Fibroblast of peridontal ligament (primary cell): ENCODE data around the gene ZNF74.
"Not testable (repeated sequence)": the region's sequence is repeated elsewhere in the genome, so short reads cannot be mapped to it uniquely, and the experiment has no call there.

ENCODE experiments used
- DNase-seq: peaks from one replicate; pipeline ENCODE4 v3.0.0-alpha.2; 2010; ENCODE audit errors: extremely low read depth

The ZNF74 gene

DNA sequence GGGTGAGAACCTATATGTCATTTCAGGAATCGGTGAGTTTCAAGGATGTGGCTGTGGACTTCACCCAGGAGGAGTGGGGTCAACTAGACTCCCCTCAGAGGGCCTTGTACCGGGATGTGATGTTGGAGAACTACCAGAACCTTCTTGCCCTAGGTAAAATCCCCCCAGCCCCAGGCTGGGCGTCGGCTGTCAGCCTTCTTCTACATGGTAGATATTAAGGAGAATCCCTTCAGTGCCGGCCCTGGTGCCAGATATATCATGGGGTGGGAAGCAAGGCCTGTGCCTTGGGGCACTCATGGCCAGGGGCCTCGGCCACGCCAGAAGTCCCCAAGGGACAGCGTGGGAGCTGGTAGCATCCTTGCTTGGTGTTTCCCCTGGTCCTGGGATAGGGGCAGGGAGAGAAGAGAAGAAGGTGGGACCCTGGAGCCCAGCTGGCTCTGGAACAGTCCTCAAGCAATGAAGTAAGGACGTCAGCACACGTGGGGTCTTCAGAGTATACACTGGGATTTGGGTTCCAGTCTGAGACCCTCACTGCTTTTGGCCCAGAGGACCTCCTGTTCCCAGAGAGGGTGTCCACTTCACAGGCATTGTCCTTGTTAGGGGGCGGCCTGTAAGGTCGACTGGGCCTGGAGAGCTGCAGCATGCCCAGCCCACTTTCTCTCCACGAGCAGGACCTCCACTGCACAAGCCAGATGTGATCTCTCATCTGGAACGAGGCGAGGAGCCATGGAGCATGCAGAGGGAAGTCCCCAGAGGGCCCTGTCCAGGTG is 6.8 kb downstream of the ZNF74 start:
- no peak for DNase-seq

DNA sequence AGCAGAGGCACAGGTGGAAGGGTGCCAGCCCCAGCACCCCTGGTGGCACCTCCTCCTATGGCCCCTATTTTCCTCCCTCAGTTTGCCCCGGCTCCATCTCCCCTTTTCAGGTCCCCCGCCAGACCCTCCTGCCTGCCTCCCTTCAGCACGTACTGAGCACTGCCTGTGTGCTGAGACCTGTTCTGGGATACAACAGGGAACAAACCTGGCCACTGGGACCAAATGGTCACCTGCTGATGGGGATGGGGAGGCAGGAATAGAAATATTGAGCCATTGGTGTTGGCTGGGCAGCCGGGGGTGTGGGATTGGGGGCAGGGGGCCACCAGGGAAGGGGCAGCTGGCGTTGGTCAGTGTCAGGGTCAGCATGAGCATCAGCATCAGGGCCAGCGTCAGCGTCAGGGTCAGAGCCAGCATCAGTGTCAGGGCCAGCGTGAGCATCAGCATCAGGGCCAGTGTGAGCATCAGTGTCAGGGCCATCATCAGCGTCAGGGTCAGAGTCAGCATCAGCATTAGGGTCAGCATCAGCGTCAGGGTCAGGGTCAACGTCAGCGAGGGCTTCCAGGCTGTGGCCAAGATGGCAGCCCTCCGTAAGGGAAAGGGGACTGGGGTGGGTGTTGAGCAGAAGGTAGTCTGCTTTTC is 7.5 kb downstream of the ZNF74 start:
- no peak for DNase-seq

DNA sequence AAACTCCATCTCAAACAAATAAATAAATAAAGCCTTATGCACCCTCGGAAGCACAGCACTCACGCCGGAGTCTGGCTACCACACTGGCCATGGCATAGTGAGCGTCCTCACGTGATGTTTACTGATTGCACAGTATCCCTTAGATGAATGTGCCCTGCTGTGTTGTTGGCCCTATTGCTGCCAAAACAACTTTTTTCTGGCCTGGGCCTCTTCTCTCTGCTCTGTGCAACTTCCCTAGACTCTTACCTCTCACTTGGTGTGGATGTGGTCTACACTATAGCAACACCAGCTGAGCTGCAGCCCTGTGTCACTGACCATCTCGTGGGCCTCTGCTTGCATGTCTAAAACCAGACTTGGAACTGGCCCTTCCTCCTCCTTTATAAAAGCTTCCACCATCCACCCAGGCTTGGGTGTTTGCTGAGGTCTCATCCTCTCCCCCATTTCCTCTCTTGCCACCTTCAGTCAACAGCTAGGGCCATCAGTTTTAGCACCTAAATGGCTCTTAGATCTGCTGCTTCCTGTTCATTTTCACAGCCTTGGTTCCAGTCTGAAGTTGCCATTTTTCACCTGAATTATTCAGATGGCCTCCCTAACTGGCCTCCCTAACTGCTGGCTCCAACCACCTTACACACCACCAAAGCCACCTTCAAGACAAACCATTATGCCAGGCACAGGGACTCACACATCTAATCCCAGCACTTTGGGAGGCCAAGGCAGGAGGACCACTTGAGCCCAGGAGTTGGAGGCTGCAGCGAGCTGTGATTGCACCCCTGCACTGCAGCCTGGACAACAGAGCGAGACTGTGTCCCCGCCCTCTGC is 9.2 kb downstream of the ZNF74 start:
- DNase-seq = no peak

DNA sequence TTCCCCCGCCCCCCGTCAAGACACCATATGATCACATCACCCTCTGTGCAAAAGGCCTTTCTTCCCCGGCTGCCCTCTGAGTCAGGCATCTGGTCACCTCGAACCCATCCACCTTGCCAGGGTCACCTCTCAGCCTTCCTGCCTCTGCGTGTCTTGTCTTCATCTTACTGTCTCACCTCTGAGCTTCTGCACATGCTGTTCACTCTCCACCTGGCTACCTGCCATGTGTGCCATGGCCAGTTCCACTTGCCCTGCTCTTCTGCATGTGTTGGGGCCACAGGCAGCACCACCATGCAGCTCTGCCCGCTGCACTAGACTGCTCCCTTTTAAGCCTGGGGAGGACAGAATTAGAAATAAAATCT is 9.8 kb downstream of the ZNF74 start:
- no peak for DNase-seq

DNA sequence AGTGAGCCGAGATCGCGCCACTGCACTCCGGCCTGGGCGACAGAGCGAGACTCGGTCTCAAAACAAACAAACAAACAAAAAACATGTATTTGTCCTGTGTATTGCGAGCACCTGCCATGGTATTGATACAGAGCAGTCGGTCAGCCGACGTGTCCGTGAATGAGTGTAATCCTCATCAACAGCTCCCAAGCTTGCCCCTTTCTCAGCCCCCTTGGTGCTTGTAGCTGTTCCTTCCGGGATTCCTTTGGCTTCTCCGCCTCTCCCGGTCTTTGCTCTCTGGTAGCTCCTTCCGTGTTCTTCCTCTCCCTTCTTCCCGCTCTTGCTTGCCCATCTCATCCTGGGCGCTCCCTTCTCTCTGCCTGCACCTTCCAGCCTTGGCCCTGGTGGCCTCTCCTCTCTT is 10.9 kb downstream of the ZNF74 start:
- no peak for DNase-seq

GRCh38 chr22:20405291-20405930 is 11.5 kb downstream of the ZNF74 start:
- DNase-seq = no peak

DNA sequence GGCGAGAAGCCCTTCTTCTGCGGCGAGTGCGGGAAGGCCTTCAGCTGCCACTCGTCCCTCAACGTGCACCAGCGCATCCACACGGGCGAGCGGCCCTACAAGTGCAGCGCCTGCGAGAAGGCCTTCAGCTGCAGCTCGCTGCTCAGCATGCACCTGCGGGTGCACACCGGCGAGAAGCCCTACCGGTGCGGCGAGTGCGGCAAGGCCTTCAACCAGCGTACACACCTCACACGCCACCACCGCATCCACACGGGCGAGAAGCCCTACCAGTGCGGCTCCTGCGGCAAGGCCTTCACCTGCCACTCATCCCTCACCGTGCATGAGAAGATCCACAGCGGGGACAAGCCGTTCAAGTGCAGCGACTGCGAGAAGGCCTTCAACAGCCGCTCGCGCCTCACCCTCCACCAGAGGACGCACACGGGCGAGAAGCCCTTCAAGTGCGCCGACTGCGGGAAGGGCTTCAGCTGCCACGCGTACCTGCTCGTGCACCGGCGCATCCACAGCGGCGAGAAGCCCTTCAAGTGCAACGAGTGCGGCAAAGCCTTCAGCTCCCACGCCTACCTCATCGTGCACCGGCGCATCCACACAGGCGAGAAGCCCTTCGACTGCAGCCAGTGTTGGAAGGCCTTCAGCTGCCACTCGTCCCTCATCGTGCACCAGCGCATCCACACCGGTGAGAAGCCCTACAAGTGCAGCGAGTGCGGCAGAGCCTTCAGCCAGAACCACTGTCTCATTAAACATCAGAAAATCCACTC is 12.2 kb downstream of the ZNF74 start:
- no peak for DNase-seq

DNA sequence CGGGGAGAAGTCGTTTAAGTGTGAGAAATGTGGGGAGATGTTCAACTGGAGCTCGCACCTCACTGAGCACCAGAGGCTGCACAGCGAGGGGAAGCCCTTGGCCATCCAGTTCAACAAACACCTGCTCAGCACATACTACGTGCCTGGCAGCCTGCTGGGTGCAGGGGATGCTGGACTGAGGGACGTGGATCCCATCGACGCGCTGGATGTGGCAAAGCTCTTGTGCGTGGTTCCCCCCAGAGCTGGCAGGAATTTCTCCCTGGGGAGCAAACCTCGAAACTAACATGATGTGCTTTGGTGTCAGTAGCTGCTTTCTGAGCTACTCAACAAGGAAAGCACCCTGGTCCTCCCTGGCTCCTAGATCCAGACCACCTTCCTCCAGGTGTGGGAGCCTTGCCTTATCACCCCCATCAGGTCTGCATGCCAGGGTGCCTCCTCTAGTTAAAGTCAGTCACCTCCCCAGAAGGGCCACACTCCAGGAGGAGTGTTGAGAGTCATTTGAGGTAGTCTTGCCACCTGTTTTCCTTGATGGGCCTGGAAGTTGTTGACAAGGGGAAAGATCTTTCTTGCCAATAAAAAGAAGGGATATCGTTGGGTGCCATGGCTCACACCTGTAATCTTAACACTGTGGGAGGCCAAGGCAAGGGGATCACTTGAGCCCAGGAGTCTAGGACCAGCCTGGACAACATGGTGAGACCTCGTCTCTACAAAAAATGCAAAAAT is 12.9 kb downstream of the ZNF74 start:
- DNase-seq = no peak

GRCh38 chr22:20407829-20408228 is 13.9 kb downstream of the ZNF74 start:
- DNase-seq = no peak

GRCh38 chr22:20408891-20409290 is 14.9 kb downstream of the ZNF74 start:
- no peak for DNase-seq

DNA sequence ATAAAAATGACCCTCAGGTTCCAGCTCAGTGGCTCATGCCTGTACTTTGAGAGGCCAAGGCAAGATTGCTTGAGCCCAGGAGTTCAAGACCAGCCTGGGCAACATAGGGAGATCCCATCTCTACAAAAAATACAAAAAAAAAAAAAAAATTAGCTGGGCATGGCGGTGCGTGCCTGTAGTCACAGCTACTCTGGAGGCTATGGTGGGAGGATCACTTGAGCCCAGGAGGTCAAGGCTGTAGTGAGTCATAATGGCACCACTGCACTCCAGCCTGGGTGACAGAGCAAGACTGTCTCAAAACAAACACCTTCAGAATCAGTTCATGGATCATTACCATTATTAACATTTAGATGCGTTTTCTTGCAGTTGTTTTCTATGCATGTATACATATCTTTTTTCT is 15.4 kb downstream of the ZNF74 start:
- not testable (repeated sequence) for DNase-seq

GRCh38 chr22:20412474-20413216 is 18.7 kb downstream of the ZNF74 start:
- no peak for DNase-seq

DNA sequence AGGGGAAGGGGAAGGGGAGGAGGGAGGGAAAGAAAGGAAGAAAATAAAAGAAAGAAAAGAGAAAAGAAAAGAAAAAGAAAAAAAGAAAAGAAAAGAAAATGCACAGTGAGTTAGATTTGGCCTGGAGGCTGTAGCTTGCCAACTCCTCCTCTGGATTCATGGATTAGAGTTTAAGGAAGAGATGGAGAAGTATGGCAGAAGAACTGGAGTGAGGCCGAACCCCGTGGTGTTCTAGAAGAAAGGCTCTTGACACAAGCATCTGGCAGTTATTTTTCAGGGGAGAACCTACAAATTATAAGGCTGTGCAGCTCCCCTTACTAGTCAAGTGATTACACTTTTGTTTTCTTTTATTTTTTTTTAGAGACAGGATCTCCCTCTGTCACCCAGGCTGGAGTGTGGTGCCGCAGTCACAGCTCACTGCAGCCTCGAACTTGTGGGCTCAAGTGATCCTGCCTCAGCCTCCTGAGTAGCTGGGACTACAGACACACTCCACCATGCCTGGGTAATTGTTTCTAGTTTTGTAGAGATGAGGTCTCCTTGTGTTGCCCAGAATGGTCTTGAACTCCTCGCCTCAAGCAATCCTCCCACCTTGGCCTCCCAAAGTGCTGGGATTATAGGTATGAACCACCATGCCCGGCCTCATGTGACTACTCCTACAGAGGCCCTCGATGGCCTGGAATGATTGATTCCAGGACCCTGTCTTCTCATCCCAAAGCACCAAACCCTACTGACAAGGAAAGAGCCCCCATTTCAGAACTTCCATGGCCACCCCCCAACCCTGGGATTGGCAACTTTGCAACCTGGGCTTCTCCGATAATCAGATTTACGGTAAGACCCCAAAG is 19.5 kb downstream of the ZNF74 start:
- no peak for DNase-seq

DNA sequence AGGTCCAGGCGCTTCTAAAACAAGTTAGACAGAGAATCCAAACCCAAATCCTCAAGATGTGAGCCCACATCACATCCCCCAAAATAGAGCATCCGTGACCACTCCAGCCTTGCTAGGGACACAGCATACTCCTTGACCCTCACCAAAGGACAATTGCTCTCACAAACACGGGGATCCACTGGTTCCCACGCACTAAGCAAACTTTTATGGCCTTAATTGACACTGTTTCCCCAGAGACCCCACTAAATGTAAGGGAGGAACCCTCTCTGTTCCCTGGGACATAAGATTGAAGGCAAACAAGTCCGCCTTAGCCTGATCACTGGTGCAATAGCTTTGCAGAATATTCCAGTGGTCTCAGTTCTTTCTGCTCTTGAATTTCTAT is 20.1 kb downstream of the ZNF74 start:
- no peak for DNase-seq

DNA sequence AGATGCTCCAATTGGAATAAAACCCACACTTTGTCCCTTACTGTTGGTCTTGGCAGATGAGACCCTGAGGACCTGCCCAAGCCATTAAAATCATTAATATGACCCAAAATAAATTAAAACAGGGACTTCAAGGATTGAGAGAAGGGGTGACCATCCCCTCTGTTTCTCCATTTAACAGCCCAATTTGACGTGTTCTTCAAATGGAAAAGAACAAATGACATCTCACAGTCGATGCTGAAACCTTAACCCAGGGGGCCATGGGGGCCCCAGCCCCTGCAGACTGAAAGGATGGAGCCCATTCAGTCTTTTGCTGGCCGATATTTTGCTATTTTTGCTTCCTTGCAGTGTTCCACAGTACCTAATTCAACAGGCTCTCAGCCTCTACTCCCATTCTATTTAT is 20.5 kb downstream of the ZNF74 start:
- no peak for DNase-seq

- DNase-seq = not testable (repeated sequence)
Observed at GRCh38 chr22:20415241-20415640, 21.3 kb downstream of the ZNF74 start.

DNA sequence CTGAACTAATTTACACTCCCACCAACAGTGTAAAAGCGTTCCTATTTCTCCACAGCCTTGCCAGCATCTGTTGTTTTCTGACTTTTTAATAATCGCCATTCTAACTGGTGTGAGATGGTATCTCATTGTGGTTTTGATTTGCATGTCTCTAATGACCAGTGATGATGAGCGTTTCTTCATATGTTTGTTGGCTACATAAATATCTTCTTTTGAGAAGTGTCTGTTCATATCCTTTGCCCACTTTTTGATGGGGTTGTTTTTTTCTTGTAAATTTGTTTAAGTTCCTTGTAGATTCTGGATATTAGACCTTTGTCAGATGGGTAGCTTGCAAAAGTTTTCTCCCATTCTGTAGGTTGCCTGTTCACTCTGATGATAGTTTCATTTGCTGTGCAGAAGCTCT is 21.7 kb downstream of the ZNF74 start:
- not testable (repeated sequence) for DNase-seq

DNA sequence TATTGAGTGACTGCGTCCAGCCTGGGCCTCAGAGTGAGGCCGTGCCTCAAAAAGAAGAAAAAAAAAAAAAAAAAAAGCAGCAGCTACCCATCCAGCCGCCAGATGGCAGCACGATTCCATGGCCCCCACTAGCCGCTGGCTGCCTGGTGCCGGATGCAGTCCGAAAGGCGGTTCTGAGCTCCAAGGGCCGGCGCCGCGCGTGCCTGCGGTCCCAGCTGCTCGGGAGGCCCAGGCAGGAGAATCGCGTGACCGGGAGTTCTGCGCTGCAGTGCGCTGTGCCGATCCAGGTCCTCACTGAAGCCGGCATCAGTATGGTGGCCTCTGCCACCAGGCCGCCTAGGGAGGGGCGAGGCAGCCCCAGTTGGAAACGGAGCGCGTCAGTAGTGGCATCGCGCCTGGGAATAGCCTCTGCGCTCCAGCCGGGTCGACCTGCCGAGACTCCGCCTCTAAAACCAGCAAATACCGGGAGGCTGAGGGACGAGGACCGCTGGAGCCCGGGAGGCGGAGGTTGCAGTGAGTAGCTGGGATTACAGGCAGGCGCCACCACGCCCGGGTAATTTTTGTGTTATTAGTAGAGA is 24.3 kb downstream of the ZNF74 start:
- peak; percentile 88 for DNase-seq

DNA sequence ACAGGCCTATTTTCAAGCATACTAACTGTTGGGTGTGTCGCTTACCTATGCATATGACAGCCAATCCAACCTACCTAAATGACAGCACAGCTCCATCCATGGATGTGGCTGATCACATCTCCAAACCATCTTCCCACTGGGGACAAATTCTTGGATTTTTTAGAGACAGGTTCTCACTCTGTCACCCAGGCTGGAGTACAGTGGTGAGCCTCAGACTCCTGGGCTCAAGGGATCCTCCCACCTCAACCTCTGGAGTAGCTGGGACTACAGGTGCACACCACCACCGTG is 25.7 kb downstream of the ZNF74 start:
- DNase-seq = no peak
